HEK293T (cell line): ENCODE data around the gene SH3RF3.

Experiments
- FOXA1 ChIP-seq: fragments of 450-650 bp; IDR thresholded peaks from 2 replicates; pipeline ENCODE4 v1.6.1; 2016; ENCODE audit warnings: mild to moderate bottlenecking
- SP1 ChIP-seq: fragments of 450-650 bp; IDR thresholded peaks from 2 replicates; pipeline ENCODE4 v1.6.1; 2017

GRCh38 chr2:109266496-109266895, 137.5 kb downstream of the SH3RF3 start:
- TF ChIP-seq SP1, result no peak
- TF ChIP-seq FOXA1, result no peak
